SK-N-SH treated with all-trans-retinoic acid at 6 μM for 48 hours (cell line): ENCODE data around the gene SFXN5.

Experiments
- CSRNP3 ChIP-seq: fragments of 250-450 bp; sonication (Bioruptor Pico); IDR thresholded peaks from 2 replicates; pipeline ENCODE4 v1.5.1; 2021; ENCODE audit warnings: mild to moderate bottlenecking, moderate library complexity
- GLIS3 ChIP-seq: fragments of 250-450 bp; sonication (Bioruptor Pico); IDR thresholded peaks from 2 replicates; pipeline ENCODE4 v1.5.0; 2020; ENCODE audit warnings: mild to moderate bottlenecking, moderate library complexity
- TCF4 ChIP-seq: fragments of 250-450 bp; sonication (Bioruptor Pico); IDR thresholded peaks from 2 replicates; pipeline ENCODE4 v1.8.0; 2021; ENCODE audit warnings: mild to moderate bottlenecking, moderate library complexity, borderline replicate concordance
- TSHZ2 ChIP-seq: fragments of 250-450 bp; sonication (Bioruptor Pico); IDR thresholded peaks from 2 replicates; pipeline ENCODE4 v1.5.0; 2020; ENCODE audit warnings: mild to moderate bottlenecking, moderate library complexity

- no peak for TF ChIP-seq TSHZ2
- TF ChIP-seq CSRNP3 = no peak
- TF ChIP-seq TCF4 (CRISPR knock-in tag) = no peak
- TF ChIP-seq GLIS3 (CRISPR knock-in tag) = no peak
Measured at GRCh38 chr2:72923833-72924352, 147.6 kb downstream of the SFXN5 start.
